Activated CD4-positive, alpha-beta T cell treated with anti-CD3 and anti-CD28 coated beads for 36 hours (primary cell): ENCODE measurements around the gene MTHFSD. TPM values are rescaled to one million over a fixed set of nuclear protein-coding genes. Genes with fewer than 3 reads are reported as not detected.

ENCODE experiments used
- ATAC-seq: fragments of 200-7000 bp; cut with Tn5 transposase; one replicate; pipeline ENCODE4 v1.10.0; 2021; ENCODE audit warnings: mild to moderate bottlenecking, moderate library complexity
- CTCF ChIA-PET: fragments of 350-600 bp; sonication (Branson Sonifier 250); formaldehyde crosslinking; loops from one replicate; lab custom pipeline; 2021; ENCODE audit warnings: antibody characterized with exemption; lab: Charles Lee
- POLR2A ChIA-PET: fragments of 350-600 bp; sonication (Branson Sonifier 250); formaldehyde crosslinking; loops from one replicate; lab custom pipeline; 2021; ENCODE audit warnings: antibody characterized with exemption, inconsistent platforms; lab: Charles Lee
- DNase-seq: peaks from one replicate; pipeline ENCODE4 v3.0.0-alpha.2; 2020
- H3K27ac Mint-ChIP-seq: one replicate; pipeline ENCODE4 v1.8.0; 2021; ENCODE audit warnings: mixed read lengths
- H3K27me3 Mint-ChIP-seq: one replicate; pipeline ENCODE4 v1.8.0; 2021; ENCODE audit warnings: mixed read lengths
- H3K36me3 Mint-ChIP-seq: one replicate; pipeline ENCODE4 v1.8.0; 2021; ENCODE audit warnings: low read depth, mixed read lengths
- H3K4me1 Mint-ChIP-seq: one replicate; pipeline ENCODE4 v1.8.0; 2021; ENCODE audit warnings: mixed read lengths
- H3K4me3 Mint-ChIP-seq: one replicate; pipeline ENCODE4 v1.8.0; 2021; ENCODE audit warnings: mild to moderate bottlenecking, moderate library complexity, mixed read lengths
- H3K9me3 Mint-ChIP-seq: one replicate; pipeline ENCODE4 v1.8.0; 2021; ENCODE audit warnings: low read depth, mixed read lengths
- intact Hi-C, 2 experiments: fragments of 100-400 bp; cut with DNase I in 1 of 2; cut with micrococcal nuclease in 1 of 2; formaldehyde crosslinking; loops; one replicate each; pipeline versions ENCODE4 v1.14.2 to v1.15.1; 2022 to 2024; cut with DNase I, micrococcal nuclease
- total RNA-seq, 2 experiments: library from RNA; stranded (reverse); gene quantifications; one replicate each; pipeline ENCODE4 v1.2.3, GENCODE V29; 2021

MTHFSD gene
- total RNA-seq, 2 experiments from 2014 or later, result 21.2 to 22.1 TPM

GRCh38 chr16:86580063-86580790 lies 25.2 kb upstream of the MTHFSD start:
- DNase-seq, result no peak
- Mint-ChIP-seq H3K9me3 (no peaks in the 10 kb centered on the region), H3K27me3 (peaks cover 54% of the 10 kb centered on the region), H3K4me1 (peaks cover 9% of the 10 kb centered on the region), H3K36me3 (no peaks in the 10 kb centered on the region), H3K27ac (no peak overlapping the region), H3K4me3 (no peak overlapping the region)
- intact Hi-C loops, result no loop called here
- CTCF ChIA-PET, result interaction anchor here (2.4 kb wide), 1 partner anchor 16 kb away, joined by 11 read pairs; no protein-coding TSS in a partner anchor
- no peak for ATAC-seq
- POLR2A ChIA-PET, result no interaction called here

- Mint-ChIP-seq H3K9me3 (no peaks in the 10 kb centered on the region), H3K27me3 (peaks cover 59% of the 10 kb centered on the region), H3K4me3 (no peak overlapping the region), H3K27ac (no peak overlapping the region), H3K4me1 (peaks cover 9% of the 10 kb centered on the region), H3K36me3 (no peaks in the 10 kb centered on the region)
- intact Hi-C loops, result no loop called here
- CTCF ChIA-PET, result interaction anchor here (2.4 kb wide), 1 partner anchor 15 kb away, joined by 11 read pairs; no protein-coding TSS in a partner anchor
- no peak for ATAC-seq
- POLR2A ChIA-PET, result no interaction called here
- no peak for DNase-seq
Observed at GRCh38 chr16:86579268-86580062, 24.4 kb upstream of the MTHFSD start.

- POLR2A ChIA-PET, result no interaction called here
- DNase-seq, result no peak
- intact Hi-C loops, result no loop called here
- Mint-ChIP-seq H3K27me3 (peaks cover 63% of the 10 kb centered on the region), H3K9me3 (no peaks in the 10 kb centered on the region), H3K4me1 (peaks cover 9% of the 10 kb centered on the region), H3K36me3 (no peaks in the 10 kb centered on the region), H3K27ac (no peak overlapping the region), H3K4me3 (no peak overlapping the region)
- CTCF ChIA-PET, result interaction anchor here (2.4 kb wide), 1 partner anchor 14 kb away, joined by 11 read pairs; no protein-coding TSS in a partner anchor
- peak; percentile 48 for ATAC-seq
Observed at GRCh38 chr16:86578611-86579267, 23.7 kb upstream of the MTHFSD start.

GRCh38 chr16:86578061-86578599 lies 23.1 kb upstream of the MTHFSD start, which contains the start of gene FOXL1:
TSS of gene FOXL1 (plus strand) at chr16:86578549. CDS start at chr16:86578724, 175 bp downstream.
- Mint-ChIP-seq H3K4me1 (peaks cover 9% of the 10 kb centered on the region), H3K27ac (no peak within 1 kb of the TSS)

GRCh38 chr16:86577314-86577971 lies 22.4 kb upstream of the MTHFSD start:
- Mint-ChIP-seq H3K4me1 (peaks cover 9% of the 10 kb centered on the region), H3K9me3 (no peaks in the 10 kb centered on the region), H3K27ac (no peak overlapping the region), H3K4me3 (no peak overlapping the region), H3K27me3 (peaks cover 64% of the 10 kb centered on the region), H3K36me3 (no peaks in the 10 kb centered on the region)
- intact Hi-C loops, result no loop called here
- ATAC-seq (no peak), DNase-seq (no peak)
- ChIA-PET POLR2A (no interaction called here), CTCF (interaction anchor here (0.6 to 2.4 kb wide), 3 partner anchors 13 to 60 kb away, joined by 3 to 11 read pairs (median 4); no protein-coding TSS in a partner anchor)

More at GRCh38 chr16:86578061-86578599, 23.1 kb upstream of the MTHFSD start, which contains the start of gene FOXL1:
- ChIA-PET POLR2A (no interaction called here), CTCF (interaction anchor here (0.6 to 2.4 kb wide), 2 partner anchors 14 to 59 kb away, joined by 4 to 11 read pairs; no protein-coding TSS in a partner anchor)
- H3K9me3 Mint-ChIP-seq, result no peaks in the 10 kb centered on the region
- DNase-seq, result no peak
- no peak within 1 kb of the TSS for H3K4me3 Mint-ChIP-seq
- peaks cover 67% of the 10 kb centered on the region for H3K27me3 Mint-ChIP-seq
- no peaks in the 10 kb centered on the region for H3K36me3 Mint-ChIP-seq
- intact Hi-C loops, result no loop called here
- no peak for ATAC-seq

- peaks cover 62% of the 10 kb centered on the region for H3K27me3 Mint-ChIP-seq
- H3K4me1 Mint-ChIP-seq, result peaks cover 9% of the 10 kb centered on the region
- DNase-seq, result no peak
- CTCF ChIA-PET, result interaction anchor here (0.6 kb wide), 2 partner anchors 12 to 28 kb away, joined by 3 to 5 read pairs; no protein-coding TSS in a partner anchor
- intact Hi-C loops, result loop anchor here in 1 of 2 experiments (1.0 kb wide), 1 partner anchor 12 kb away; no protein-coding TSS in a partner anchor
- no peak overlapping the region for H3K27ac Mint-ChIP-seq
- H3K36me3 Mint-ChIP-seq, result no peaks in the 10 kb centered on the region
- no peaks in the 10 kb centered on the region for H3K9me3 Mint-ChIP-seq
- peak overlapping the region; percentile 59 for H3K4me3 Mint-ChIP-seq
- no peak for ATAC-seq
- POLR2A ChIA-PET, result no interaction called here
Observed at GRCh38 chr16:86576591-86577313, 21.7 kb upstream of the MTHFSD start.

GRCh38 chr16:86575754-86576557 lies 20.9 kb upstream of the MTHFSD start:
- ChIA-PET POLR2A (no interaction called here), CTCF (interaction anchor here (0.6 kb wide), 1 partner anchor 11 kb away, joined by 5 read pairs; no protein-coding TSS in a partner anchor)
- peak overlapping the region; percentile 59 for H3K4me3 Mint-ChIP-seq
- peaks cover 61% of the 10 kb centered on the region for H3K27me3 Mint-ChIP-seq
- ATAC-seq (peak; percentile 67), DNase-seq (peak; percentile 76)
- H3K4me1 Mint-ChIP-seq, result peaks cover 9% of the 10 kb centered on the region
- no peaks in the 10 kb centered on the region for H3K9me3 Mint-ChIP-seq
- H3K36me3 Mint-ChIP-seq, result no peaks in the 10 kb centered on the region
- intact Hi-C loops, result loop anchor here in 1 of 2 experiments (1.0 kb wide), 1 partner anchor 12 kb away; no protein-coding TSS in a partner anchor
- H3K27ac Mint-ChIP-seq, result no peak overlapping the region

- H3K27me3 Mint-ChIP-seq, result peaks cover 62% of the 10 kb centered on the region
- no peaks in the 10 kb centered on the region for H3K9me3 Mint-ChIP-seq
- no peaks in the 10 kb centered on the region for H3K36me3 Mint-ChIP-seq
- intact Hi-C loops, result no loop called here
- peaks cover 9% of the 10 kb centered on the region for H3K4me1 Mint-ChIP-seq
- no peak overlapping the region for H3K27ac Mint-ChIP-seq
- no peak overlapping the region for H3K4me3 Mint-ChIP-seq
- ChIA-PET CTCF (no interaction called here), POLR2A (no interaction called here)
- DNase-seq (no peak), ATAC-seq (no peak)
Observed at GRCh38 chr16:86575095-86575685, 20.2 kb upstream of the MTHFSD start.

- no peaks in the 10 kb centered on the region for H3K9me3 Mint-ChIP-seq
- ATAC-seq, result no peak
- intact Hi-C loops, result no loop called here
- no peak overlapping the region for H3K4me3 Mint-ChIP-seq
- ChIA-PET POLR2A (no interaction called here), CTCF (no interaction called here)
- H3K36me3 Mint-ChIP-seq, result no peaks in the 10 kb centered on the region
- DNase-seq, result no peak
- peaks cover 9% of the 10 kb centered on the region for H3K4me1 Mint-ChIP-seq
- H3K27ac Mint-ChIP-seq, result no peak overlapping the region
- peaks cover 62% of the 10 kb centered on the region for H3K27me3 Mint-ChIP-seq
Observed at GRCh38 chr16:86574646-86575045, 19.6 kb upstream of the MTHFSD start.
